GM12891 (cell line): ENCODE measurements around the gene PRDM16.

Source experiments
- POLR2A ChIP-seq: IDR thresholded peaks from 2 replicates; pipeline ENCODE4 v1.6.1; 2011; ENCODE audit warnings: low read depth, low read length, control low read depth
- POLR2AphosphoS5 ChIP-seq: IDR thresholded peaks from 2 replicates; pipeline ENCODE4 v1.6.1; 2011; ENCODE audit warnings: low read depth, low read length, control low read depth
- TAF1 ChIP-seq: IDR thresholded peaks from 2 replicates; pipeline ENCODE4 v1.6.1; 2011; ENCODE audit warnings: low read depth, low read length, control low read depth

GRCh38 chr1:3166206-3166918 is 97.4 kb downstream of the PRDM16 start:
- TF ChIP-seq POLR2A (no peak), TAF1 (no peak), POLR2AphosphoS5 (no peak)
